Amygdala (tissue), 56 donors: ENCODE measurements around the gene CCSAP.
"Not testable (repeated sequence)": the region's sequence is repeated elsewhere in the genome, so short reads cannot be mapped to it uniquely, and the experiment has no call there.

Experiments used
- DNase-seq, 56 donors: peaks; one replicate each; lab custom pipeline; 2025; lab: John Stamatoyannopoulos, UW

Gene CCSAP

GRCh38 chr1:229327765-229328164, 15.1 kb downstream of the CCSAP start:
- DNase-seq: not testable (repeated sequence)

- DNase-seq: no peak
Measured at GRCh38 chr1:229326601-229327000, 16.2 kb downstream of the CCSAP start.

DNA sequence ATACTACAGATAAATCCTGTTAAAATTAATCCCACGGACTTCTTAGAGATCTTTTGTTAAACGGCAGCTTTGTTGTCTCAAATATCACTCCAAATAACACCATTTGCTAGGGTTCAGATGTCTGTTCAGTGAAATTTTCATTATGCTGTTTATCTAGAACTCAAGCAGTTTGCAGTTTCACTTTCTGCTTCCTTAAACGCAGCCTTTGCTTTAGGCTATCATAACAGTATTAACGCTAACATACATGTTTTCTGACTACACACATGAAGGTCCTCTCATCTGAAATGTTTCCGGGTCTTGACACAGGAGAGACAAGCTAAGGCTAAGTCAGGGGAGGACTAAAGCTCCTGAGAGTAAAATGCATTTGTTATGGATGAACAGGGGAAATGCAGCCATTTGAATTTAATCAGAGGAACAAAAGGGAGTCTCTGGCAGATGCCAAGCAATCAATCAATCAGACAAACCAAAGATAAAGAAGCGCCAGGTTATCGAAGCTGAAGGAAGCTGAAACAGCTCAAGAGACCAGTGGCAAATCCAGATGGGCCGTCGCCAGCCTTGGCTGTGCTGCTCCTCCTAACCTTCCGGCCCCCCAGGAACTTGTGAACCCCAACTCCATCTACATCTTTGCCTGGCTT, 16.9 kb downstream of the CCSAP start:
- DNase-seq: no peak

DNA sequence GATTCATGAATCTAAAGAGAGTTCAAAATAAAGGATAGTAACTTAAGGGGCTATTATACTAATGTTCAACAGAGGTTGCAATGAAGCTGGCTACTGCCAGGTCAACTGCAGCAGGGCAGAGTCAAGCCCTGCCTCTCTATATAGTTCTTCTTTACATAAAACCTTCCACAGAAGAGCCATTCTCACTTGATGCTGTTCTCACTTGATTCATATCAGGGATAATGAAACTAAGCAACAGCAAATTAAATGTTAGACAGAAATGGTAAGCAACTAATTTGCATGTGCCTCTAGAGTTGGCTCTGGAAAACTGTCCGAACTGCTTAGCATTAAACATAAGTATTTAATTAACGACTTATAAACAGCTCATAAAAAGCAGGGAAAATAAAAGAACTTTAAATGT, 17.4 kb downstream of the CCSAP start:
- no peak for DNase-seq

DNA sequence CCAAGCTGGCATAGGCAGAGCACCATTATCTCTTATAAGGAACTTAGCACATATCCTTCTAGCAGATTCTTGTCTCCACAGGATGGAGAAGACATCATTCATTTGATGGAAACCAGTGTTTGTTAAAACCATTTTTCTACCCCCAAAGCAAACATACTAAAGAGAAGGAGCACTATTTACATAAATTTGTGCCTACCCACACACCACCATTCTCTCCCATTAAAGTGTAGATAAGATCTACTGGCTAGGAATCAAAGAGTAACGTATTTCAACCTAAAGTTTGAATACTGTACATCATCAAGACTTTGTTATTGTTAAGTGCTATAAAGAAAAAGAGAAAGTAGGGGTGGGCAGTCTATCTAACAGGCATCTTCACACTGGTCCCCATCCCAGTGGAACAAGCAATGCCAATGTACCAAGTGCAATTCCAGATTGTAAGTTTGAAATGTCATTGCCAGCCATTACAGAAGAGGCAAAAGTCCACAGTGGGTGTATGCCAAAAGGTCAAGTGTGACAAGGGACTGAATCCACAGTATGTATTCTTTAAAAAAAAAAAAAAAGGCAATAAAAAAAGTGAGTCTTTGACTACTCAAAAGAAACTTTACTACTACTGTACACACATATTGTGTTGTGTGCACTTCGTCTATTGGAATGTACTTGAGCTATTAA, 18.8 kb downstream of the CCSAP start:
- no peak for DNase-seq

GRCh38 chr1:229323201-229323600, 19.6 kb downstream of the CCSAP start:
- no peak for DNase-seq

DNA sequence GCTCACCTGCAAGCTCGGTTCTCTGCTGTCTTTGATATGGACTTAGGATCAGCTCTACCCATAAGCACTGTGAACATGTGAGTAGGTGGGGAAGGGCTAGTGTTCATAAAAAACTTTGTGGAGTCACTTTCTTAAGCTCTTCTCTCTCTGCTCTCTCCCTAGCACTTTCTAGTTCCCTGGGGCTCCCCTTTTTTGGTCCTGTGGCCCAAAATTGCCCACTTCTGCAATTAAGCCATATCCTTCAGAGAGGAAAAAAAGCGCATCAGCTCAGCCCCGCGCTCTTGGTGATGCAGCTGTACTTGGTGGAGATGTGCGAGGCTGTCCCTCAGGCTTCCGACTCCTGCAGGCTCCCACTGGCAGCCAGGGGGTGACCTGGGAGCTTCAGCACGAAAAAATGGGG, 23.4 kb downstream of the CCSAP start:
- no peak for DNase-seq

GRCh38 chr1:229318056-229318455, 24.8 kb downstream of the CCSAP start:
- DNase-seq: no peak

DNA sequence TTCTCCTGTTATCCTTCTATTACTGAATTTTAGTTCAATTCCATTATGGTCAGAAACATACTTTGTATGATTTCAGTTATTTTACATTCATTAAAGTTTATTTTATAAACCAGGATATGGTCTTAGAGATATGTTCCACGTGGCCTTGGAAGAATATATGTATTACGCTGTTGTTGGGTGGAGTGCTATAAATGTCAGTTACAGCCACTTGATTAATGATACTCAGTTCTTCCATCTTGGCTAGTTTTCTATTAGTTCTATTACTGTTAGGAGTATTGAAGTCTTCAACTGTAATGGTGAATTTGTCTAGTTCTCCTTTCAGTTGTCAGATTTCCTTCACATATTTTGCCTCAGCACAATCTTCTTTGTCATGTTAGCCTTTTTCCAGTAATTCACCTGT, 26.7 kb downstream of the CCSAP start:
- no peak for DNase-seq

DNA sequence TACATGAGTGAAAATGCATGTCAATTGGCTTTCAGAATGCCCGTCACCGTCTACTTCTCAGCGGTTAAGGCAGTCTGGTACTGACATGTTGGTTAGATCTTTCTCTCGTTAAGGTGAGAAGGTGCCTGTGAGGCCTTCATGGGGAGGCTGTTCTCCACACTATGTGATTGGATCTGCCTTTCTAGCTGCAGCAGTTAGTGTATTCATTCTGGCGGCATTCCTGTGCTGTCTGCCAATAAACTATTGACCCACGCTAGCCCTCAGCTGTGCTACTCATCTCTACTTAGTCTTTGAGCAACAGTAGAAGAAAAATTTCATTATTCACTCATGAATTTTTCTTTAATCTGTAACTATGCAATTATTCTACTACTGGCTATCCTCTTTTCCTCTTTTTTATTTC, 32.0 kb downstream of the CCSAP start:
- DNase-seq: no peak

DNA sequence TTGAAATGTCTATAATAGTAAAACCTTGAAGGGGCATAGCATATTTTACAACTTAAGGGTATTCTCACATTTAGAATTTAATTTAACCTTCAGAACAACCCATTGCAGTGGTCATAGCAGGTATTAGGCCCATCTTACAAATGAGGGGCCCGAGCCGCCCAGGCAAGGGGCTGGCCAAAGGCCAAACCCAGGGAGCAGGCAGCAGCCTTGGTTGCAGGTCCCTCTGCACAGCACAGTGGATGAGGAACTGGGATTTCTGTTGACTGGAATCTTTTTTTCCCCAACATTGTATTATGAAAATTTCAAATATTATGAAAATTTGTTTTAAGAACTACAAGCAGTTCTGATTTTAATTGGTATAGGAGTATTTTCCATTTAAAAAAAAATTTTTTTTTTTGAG, 33.2 kb downstream of the CCSAP start:
- no peak for DNase-seq

- no peak for DNase-seq
Measured at GRCh38 chr1:229309074-229309473, 33.8 kb downstream of the CCSAP start.

- DNase-seq: no peak
Measured at GRCh38 chr1:229305392-229305791, 37.5 kb downstream of the CCSAP start.

- DNase-seq: no peak
Measured at GRCh38 chr1:229303855-229304254, 39.0 kb downstream of the CCSAP start.

DNA sequence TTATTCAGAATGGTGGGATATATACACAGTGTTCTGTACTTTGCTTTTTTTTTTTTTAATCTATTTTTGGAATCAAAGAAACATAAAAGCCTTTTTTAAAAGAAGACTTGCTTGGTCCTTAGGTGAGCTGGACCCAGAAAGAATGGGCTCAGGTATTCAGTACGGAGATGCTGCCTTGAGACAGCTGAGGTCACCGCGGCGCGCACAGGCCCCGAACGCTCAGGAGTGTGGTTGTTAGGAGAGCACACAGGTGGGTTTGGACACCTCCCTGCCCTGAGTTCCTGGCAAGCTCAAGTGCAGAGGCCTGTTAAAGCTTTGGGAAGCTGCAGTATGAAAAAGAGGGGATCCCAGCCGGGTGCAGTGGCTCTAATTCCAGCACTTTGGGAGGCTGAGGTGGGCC, 40.1 kb downstream of the CCSAP start:
- no peak for DNase-seq

- peak in 1 of 56 donors; percentile 7 for DNase-seq
Measured at GRCh38 chr1:229300099-229300757, 42.6 kb downstream of the CCSAP start.

DNA sequence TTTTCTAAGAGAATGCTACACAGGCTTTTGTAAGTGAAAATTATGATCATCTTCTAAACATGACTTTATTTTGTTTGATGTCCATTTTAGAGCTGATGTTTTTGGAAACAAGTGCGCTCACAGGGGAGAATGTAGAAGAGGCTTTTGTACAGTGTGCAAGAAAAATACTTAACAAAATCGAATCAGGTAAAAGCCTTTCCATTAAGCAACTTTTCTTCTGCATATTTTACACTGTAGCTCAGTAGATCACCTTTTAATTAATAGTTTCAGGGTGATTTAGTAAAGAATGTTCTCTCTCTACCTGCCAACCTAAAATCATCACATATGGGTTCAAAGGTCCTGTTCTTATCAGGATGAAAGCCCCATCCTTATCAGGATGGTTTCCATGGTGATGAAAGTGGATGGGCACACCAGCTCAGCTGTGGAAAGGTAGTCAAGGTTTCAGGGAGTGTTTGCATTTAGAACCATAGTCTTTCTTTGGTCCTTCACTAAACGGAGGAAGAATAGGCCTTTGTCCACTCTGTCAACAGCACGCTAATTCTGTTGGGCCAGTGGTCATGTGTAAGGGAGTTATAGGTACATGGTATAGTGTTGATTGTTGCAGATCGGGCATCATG, 43.9 kb downstream of the CCSAP start:
- DNase-seq: no peak

- DNase-seq: no peak
Measured at GRCh38 chr1:229298420-229298819, 44.4 kb downstream of the CCSAP start.

DNA sequence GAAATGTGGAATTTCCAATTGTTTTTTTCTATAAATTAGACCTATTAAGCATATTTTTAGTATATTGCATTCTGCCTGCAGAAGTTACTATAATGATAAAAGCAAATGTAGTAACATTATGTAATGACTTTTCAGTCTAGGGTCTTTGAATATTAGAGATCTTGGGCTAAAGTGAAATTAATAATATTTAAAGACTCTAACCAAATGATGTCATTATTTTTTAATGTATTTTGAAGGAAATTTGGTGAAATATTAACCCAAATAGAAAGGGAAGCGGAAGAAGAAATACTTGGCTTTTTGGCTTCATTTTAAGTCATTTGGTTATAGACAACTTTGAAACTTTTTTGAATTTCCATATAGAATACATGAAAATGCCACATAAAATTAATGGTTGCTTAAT, 45.1 kb downstream of the CCSAP start:
- DNase-seq: no peak

GRCh38 chr1:229296541-229296941, 46.3 kb downstream of the CCSAP start:
- DNase-seq: no peak

- no peak for DNase-seq
Measured at GRCh38 chr1:229295745-229296144, 47.1 kb downstream of the CCSAP start.
